Midbrain (tissue), 1 donor: ENCODE measurements around the gene NDFIP1.
A peak's percentile ranks its signal among the peaks of the same experiment; 100 is the strongest.

Experiments
- DNase-seq: peaks from one replicate; lab custom pipeline; 2025; lab: John Stamatoyannopoulos, UW

Gene NDFIP1

GRCh38 chr5:142091922-142092321 lies 16.7 kb upstream of the NDFIP1 start:
- no peak for DNase-seq

GRCh38 chr5:142095035-142095434 lies 13.5 kb upstream of the NDFIP1 start:
- DNase-seq = no peak

- no peak for DNase-seq
Measured at GRCh38 chr5:142095651-142096330, 12.8 kb upstream of the NDFIP1 start.

GRCh38 chr5:142096382-142096781 lies 12.2 kb upstream of the NDFIP1 start:
- no peak for DNase-seq

GRCh38 chr5:142097681-142098080 lies 10.9 kb upstream of the NDFIP1 start:
- DNase-seq = no peak

GRCh38 chr5:142098275-142098674 lies 10.3 kb upstream of the NDFIP1 start:
- no peak for DNase-seq

- DNase-seq = no peak
Measured at GRCh38 chr5:142098931-142099330, 9.6 kb upstream of the NDFIP1 start.

- no peak for DNase-seq
Measured at GRCh38 chr5:142100307-142100706, 8.3 kb upstream of the NDFIP1 start.

GRCh38 chr5:142102980-142103740 lies 5.4 kb upstream of the NDFIP1 start:
- no peak for DNase-seq

GRCh38 chr5:142104491-142104890 lies 4.1 kb upstream of the NDFIP1 start:
- no peak for DNase-seq

GRCh38 chr5:142106061-142106460 lies 2.5 kb upstream of the NDFIP1 start:
- no peak for DNase-seq

GRCh38 chr5:142107036-142107735 lies 1.4 kb upstream of the NDFIP1 start:
- DNase-seq = no peak

- peak; percentile 4 for DNase-seq
Measured at GRCh38 chr5:142107736-142108431, 695 bp upstream of the NDFIP1 start.

GRCh38 chr5:142109331-142110045 lies 909 bp downstream of the NDFIP1 start:
- DNase-seq = peak; percentile 44

GRCh38 chr5:142110046-142110531 lies 1.5 kb downstream of the NDFIP1 start:
- peak; percentile 46 for DNase-seq

- DNase-seq = no peak
Measured at GRCh38 chr5:142110988-142111687, 2.6 kb downstream of the NDFIP1 start.

GRCh38 chr5:142114687-142115086 lies 6.1 kb downstream of the NDFIP1 start:
- DNase-seq = no peak

GRCh38 chr5:142115937-142116614 lies 7.5 kb downstream of the NDFIP1 start:
- no peak for DNase-seq

- no peak for DNase-seq
Measured at GRCh38 chr5:142117579-142118151, 9.1 kb downstream of the NDFIP1 start.

GRCh38 chr5:142118155-142118686 lies 9.6 kb downstream of the NDFIP1 start:
- DNase-seq = no peak
